Lower leg skin (tissue), 4 donors: ENCODE results near the gene PSENEN. TPM values are rescaled to one million over a fixed set of nuclear protein-coding genes. Genes with fewer than 3 reads are reported as not detected.

ENCODE experiments used
- DNase-seq, 2 donors: peaks; one replicate each; pipeline ENCODE4 v3.0.0-alpha.2; 2019; ENCODE audit warnings: low spot score in 2 of 2
- H3K4me3 ChIP-seq: fragments of 200-600 bp; sonication (generic); 2 replicates; pipeline ENCODE4 v1.5.1; 2017; ENCODE audit warnings: mild to moderate bottlenecking, low read depth; ENCODE audit not compliant: poor library complexity, severe bottlenecking
- CTCF ChIP-seq, 3 donors: fragments of 450-650 bp; IDR thresholded peaks; one replicate each; pipeline ENCODE4 v1.5.1; 2016; ENCODE audit warnings: antibody characterized with exemption in 3 of 3, mild to moderate bottlenecking in 3 of 3, moderate library complexity in 2 of 3
- POLR2A ChIP-seq, 2 donors: fragments of 450-650 bp; IDR thresholded peaks; one replicate each; pipeline ENCODE4 v1.6.1; 2016 to 2017; ENCODE audit warnings: antibody characterized with exemption in 2 of 2, mild to moderate bottlenecking in 1 of 2, moderate library complexity in 1 of 2
- WGBS, 2 donors: methylation state at CpG; one replicate each; pipeline ENCODE4 v1.1.5; 2018; 5-methylcytosine and 5-hydroxymethylcytosine counted together
- intact Hi-C: fragments of 100-400 bp; cut with DNase I; formaldehyde crosslinking; loops from one replicate; pipeline ENCODE4 v1.15.0; 2023; ENCODE audit warnings: low total_unique reads
- total RNA-seq, 4 donors: library from RNA; depleted of rRNA; stranded (reverse); fragments of >200 nt; gene quantifications; one replicate each; pipeline ENCODE4 v1.1.0, GENCODE V29; 2016

Gene PSENEN
- total RNA-seq, 4 donors from 2014 or later, result 13.7 to 47.4 (median 30.8) TPM

- DNase-seq, result no peak
- no peak for TF ChIP-seq CTCF (IDR thresholded peaks at IDR 0.05)
- TF ChIP-seq POLR2A (IDR thresholded peaks at IDR 0.05), result no peak
- intact Hi-C loops, result no loop called here
- 82 to 85% methylated on average over 32 to 34 of the region's 45 CpGs for WGBS, 2 donors
- no peak overlapping the region for H3K4me3 ChIP-seq
Observed at GRCh38 chr19:35784503-35785338, 39.3 kb downstream of the PSENEN start.

GRCh38 chr19:35785339-35785627 lies 39.8 kb downstream of the PSENEN start:
- no peak for DNase-seq
- intact Hi-C loops, result no loop called here
- H3K4me3 ChIP-seq, result no peak overlapping the region
- no peak for TF ChIP-seq POLR2A (IDR thresholded peaks at IDR 0.05)
- no peak for TF ChIP-seq CTCF (IDR thresholded peaks at IDR 0.05)
- WGBS, 2 donors, result 85 to 89% methylated on average over 8 to 10 of the region's 10 CpGs

- TF ChIP-seq POLR2A (IDR thresholded peaks at IDR 0.05) (no peak), CTCF (IDR thresholded peaks at IDR 0.05) (no peak)
- WGBS, 2 donors, result 91 to 94% methylated on average over 27 to 31 of the region's 31 CpGs
- DNase-seq, result no peak
- intact Hi-C loops, result no loop called here
- H3K4me3 ChIP-seq, result no peak overlapping the region
Observed at GRCh38 chr19:35786299-35787160, 41.1 kb downstream of the PSENEN start.

GRCh38 chr19:35787227-35787799 lies 41.9 kb downstream of the PSENEN start:
- WGBS, 2 donors, result 92 to 94% methylated on average over 4 to 15 of the region's 15 CpGs
- TF ChIP-seq CTCF (IDR thresholded peaks at IDR 0.05) (no peak), POLR2A (IDR thresholded peaks at IDR 0.05) (no peak)
- intact Hi-C loops, result no loop called here
- DNase-seq, result no peak
- H3K4me3 ChIP-seq, result no peak overlapping the region

- WGBS, 2 donors, result 82 to 86% methylated on average over 12 of the region's 12 CpGs
- DNase-seq, result no peak
- intact Hi-C loops, result no loop called here
- TF ChIP-seq POLR2A (IDR thresholded peaks at IDR 0.05), result no peak
- TF ChIP-seq CTCF (IDR thresholded peaks at IDR 0.05), result no peak
- H3K4me3 ChIP-seq, result no peak overlapping the region
Observed at GRCh38 chr19:35788205-35788960, 42.9 kb downstream of the PSENEN start.
